Esophagus mucosa (tissue), 1 donor: ENCODE data around the gene STAB2. TPM values are rescaled to one million over a fixed set of nuclear protein-coding genes. Genes with fewer than 3 reads are reported as not detected.
A peak's percentile ranks its signal among the peaks of the same experiment; 100 is the strongest.

Experiments
- ATAC-seq: fragments of 200-7000 bp; cut with Tn5 transposase; one replicate; pipeline ENCODE4 v1.9.1; 2020
- total RNA-seq: library from RNA; stranded (reverse); gene quantifications from one replicate; pipeline ENCODE4 v1.2.4, GENCODE V29; 2023
- donor health status: DM: yes; HTN: yes; CAD: no.

Gene STAB2
- total RNA-seq, 1 donor from 2014 or later: 0.16 TPM

- no peak for ATAC-seq
These were observed 67.7 kb downstream of the STAB2 start for GRCh38 chr12:103654816-103655215.

DNA sequence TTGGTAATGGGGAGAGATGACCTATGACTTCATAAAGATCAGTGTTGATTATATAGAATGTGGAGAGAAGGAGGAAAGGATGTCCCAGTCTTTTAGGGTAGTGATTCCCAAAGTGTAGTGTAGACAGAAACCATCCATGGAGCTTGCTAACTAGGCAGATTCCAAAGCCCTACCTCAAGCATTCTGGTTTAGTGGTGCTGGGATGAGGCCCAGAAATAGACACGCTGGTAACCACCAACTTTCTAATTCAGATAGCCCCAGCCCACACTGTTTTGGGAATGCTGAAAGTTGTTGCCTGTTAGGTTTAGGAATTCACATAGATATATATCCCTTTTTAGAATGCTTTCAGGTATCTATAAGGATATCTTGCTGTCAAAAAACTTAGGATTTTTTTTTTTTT is 69.2 kb downstream of the STAB2 start:
- ATAC-seq: no peak

GRCh38 chr12:103657331-103657730 is 70.3 kb downstream of the STAB2 start:
- ATAC-seq: no peak

GRCh38 chr12:103664626-103665025 is 77.6 kb downstream of the STAB2 start:
- ATAC-seq: no peak

DNA sequence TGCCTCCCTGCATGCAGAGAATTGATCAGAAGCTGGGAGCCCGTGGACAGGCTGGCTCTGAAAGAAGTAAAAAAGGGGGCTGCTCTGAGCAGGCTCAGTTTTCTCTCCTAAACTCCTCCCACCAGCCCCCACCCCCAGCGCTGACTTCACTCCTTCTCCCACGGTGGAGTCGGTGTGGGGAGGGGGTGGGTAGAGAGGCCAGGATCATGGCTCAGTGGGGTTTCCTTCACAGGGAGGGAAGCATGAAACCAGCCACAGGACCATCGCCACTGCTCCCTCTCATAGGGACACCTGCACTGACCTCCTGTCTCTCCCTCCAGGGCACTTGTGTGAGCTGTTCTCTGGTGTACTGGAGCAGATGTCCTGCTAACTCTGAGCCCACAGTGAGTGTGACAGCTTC is 78.9 kb downstream of the STAB2 start:
- no peak for ATAC-seq

DNA sequence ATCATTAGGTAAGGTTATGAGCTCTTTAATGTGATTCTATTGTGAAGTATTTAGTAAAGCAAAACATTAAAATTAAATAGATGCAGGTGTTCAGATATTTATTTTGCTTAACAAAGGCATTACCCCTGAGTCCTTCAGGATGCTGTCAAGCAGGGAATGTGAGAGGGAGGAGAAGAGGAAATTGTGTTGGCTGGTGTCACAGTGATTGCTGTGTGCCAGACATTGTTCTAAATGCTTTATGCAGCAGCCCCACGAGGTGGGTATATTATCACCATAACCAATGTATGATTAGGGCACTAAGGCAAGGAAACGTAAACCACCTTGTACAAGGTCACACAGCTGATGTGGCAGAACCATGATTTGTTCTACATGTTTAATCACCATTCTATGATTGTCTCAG is 80.1 kb downstream of the STAB2 start:
- no peak for ATAC-seq

GRCh38 chr12:103668520-103668919 is 81.4 kb downstream of the STAB2 start:
- ATAC-seq: no peak

DNA sequence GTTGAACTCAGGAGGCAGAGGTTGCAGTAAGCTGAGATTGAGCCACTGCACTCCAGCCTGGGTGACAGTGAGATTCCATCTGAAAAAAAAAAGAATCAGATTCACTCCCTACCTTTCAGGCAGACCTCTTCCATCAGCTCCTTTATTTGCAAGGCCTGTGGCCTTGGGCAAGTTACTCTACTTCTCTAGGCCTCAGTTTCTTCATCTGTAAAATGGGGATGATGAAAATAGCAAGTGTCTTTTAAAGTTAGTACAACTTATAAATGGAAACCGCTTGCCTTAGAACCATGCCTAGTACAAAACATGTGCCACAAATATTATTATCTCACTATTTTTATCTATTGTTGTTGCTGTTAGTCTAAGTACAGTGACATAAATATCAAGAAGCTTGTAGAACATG is 84.3 kb downstream of the STAB2 start:
- ATAC-seq: no peak

DNA sequence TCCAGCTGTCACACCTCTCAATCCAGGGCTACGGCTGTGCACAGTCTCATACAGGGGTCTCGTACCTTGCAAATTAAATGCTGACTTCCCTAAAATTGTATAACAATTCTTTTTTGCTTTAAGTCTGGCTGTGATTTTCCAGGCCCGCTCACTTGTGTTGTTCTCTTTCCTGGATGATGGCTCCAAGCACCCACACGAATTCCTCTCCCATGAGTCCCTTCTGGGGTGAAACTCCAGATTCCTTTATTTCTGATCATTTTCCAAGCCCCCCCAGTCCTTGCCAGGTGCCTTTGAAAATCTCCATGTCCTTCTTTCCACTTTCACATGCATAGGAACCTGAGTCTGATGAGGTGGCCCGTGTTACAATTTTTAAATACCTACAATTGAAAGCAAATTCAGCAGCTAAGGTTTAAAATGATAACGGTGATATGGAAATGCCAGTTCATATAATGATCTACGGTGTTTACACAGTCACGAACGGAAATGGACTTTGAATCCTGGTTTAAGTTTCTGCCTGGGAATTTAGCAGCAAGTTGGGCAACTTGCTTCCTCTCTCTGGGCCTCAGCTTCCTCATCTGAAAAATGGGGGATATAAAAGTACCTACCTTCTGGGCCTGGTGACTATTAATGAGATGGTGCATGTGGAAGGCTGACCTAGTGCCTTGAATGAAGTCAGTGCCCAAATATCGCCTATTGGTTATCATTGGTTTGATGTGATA is 85.5 kb downstream of the STAB2 start:
- no peak for ATAC-seq

DNA sequence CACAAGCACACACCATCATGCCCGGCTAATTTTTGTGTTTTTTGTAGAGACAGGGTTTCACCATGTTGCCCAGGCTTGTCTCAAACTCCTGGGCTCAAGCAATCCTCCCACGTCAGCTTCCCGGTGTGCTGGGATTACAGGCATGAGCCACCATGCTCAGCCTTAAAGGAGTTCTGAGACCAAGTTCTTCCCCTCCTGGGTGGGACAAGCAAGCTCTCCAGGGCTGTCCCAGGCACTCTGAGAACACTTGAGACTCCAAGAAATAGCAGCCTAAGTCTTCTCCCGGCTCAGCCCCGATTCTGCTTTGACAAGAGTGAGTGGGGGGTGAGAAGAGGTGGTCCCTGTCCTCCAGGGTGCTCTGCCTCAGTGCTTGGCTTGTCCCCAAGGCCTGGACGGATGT is 86.4 kb downstream of the STAB2 start:
- ATAC-seq: no peak

GRCh38 chr12:103673891-103674375 is 86.9 kb downstream of the STAB2 start:
- peak; percentile 42 for ATAC-seq

GRCh38 chr12:103676893-103677292 is 89.8 kb downstream of the STAB2 start:
- no peak for ATAC-seq

DNA sequence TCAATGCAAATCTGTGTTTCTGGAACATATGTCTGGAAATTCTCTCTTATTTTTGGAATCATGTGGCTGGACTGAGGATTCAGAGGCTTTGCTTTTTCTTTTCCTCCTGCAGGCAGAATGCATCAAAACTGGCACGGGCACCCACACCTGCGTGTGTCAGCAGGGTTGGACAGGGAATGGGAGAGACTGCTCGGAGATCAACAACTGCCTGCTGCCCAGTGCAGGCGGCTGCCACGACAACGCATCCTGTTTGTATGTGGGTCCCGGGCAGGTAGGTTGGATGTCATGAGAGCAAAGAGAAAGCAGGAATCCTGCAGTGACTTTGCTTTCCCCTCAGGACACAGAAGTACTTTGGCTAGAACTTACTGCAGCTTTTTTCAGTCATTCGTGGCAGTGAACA is 90.3 kb downstream of the STAB2 start:
- peak; percentile 43 for ATAC-seq

DNA sequence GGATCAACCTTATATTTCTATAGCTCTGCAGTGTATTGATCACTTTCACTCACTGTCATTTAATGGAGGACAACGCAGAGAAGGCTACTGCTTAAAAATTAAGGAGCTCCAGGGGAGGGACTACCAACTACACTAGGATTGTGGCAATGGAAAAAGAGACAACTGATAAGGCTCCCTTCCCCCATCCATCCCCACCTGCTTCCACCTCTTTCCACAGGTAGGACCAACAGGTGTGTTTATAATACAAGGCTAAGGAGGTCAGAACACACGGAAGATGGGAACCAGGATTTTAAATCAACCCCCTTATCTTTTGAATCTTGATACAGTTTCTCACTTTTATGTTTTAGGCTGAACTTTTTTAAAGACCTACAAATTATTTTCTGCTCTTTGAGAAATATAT is 90.8 kb downstream of the STAB2 start:
- ATAC-seq: no peak

- ATAC-seq: no peak
These were observed 92.5 kb downstream of the STAB2 start for GRCh38 chr12:103679421-103680170.

- ATAC-seq: no peak
These were observed 93.6 kb downstream of the STAB2 start for GRCh38 chr12:103680591-103681141.

DNA sequence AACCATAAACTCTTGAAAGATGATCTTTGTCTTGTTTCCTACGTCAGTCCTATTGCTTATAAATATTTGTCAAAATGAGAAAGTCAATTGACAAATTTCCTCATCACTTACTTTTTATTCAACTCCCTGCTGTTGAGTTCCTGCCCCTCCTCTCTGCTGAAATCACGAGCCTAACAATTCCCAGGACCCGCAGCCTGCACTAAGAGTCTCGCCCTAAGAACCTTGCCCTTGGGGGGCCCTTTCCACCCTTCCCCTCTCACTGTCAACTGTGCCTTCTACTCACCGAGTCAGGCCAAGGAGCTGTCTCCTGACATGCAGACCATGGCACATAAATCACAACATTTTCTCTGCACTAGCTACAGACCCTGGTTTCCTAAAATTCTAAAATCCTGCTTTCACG is 99.0 kb downstream of the STAB2 start:
- ATAC-seq: no peak

DNA sequence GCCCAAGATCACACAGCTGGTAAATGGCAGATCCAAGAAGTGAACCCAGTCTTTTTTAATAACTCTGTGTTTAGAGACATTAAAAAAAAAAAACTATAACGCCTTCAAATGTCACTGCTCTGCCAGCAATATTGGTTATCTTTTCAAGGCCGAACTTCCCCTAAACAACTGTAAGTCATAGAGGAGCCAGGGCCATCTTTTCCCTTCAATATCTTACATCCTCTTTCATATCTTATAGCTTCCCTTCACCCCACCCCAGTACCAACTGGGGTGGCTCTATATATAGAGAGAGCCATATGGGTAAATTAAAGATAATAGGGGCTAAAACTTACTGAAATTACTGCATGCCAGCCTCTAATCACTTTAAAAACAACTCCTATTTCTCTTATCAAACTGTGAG is 100.2 kb downstream of the STAB2 start:
- ATAC-seq: no peak

DNA sequence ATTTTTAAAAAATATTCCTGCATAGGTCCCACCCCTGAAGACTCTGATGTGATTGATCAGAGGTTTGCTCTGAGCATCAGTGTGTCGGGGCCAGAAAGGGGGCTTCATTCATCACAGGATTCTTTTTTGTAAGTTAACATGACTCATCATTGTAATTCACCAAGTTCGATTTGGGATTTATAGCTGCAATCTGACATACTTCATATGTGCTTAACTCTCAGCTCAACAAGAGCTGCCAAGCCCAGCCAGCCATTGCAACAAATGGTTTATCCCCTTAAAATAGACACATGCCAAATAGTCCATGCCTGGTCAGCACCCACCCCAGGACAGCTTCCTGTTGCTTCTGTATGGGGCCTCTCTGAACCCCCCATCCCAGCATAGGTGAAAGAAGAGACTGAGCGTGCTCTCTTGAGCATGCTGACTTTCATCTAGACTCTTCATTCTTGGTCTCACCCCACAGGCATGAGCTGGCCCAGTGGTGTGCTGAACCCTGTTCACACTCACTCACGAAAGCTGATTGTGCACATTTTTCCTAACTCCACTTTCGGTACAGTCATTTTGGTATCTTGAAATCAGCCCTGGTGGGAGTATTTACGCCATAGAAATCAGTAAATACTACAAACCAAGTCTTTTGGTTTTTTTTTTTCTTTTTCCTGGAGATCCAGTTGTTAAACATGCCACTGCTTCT is 101.4 kb downstream of the STAB2 start:
- no peak for ATAC-seq

DNA sequence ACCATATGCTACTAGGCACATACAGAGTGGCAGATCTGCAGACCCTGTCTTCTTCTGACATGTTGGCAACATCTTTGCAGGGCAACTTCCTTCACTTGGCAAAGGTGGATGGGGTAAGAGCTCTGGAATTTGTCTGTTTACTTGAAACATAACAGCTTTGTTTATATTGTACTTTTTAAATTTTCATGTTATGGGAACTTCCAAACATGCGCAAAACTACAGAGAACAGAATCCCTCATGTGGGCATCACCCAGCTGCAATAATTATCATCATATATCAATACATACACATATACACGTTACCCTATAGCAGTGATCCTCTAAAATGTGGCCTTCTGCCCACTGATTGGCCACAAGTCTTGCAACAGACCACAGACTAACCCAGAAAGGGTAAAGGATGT is 103.4 kb downstream of the STAB2 start:
- ATAC-seq: no peak

GRCh38 chr12:103691063-103691462 is 104.0 kb downstream of the STAB2 start:
- no peak for ATAC-seq

DNA sequence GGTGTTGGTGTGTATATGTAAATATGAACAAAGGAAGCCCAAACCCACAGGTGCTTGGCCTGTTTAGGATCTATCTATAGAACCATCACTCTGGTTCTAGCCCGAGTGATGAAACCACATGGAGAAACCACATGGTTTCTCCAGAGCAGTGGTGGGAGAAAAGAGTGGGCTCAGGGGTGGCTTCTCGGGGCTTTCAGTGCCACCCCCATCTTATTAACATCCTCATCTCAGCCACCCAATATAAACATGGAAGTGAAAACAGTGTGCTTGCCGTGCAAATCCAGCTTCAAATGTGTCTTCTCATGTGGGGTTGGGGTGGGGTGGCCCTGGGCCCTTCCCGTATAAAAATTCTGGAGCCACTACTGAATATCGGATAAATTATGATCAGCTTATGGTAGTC is 109.0 kb downstream of the STAB2 start:
- ATAC-seq: no peak
